CD4-positive, alpha-beta T cell treated with Interleukin-6 at 100 ng/mL for 8 hours (primary cell): ENCODE data around the gene SNURF.
"Not testable (repeated sequence)": the region's sequence is repeated elsewhere in the genome, so short reads cannot be mapped to it uniquely, and the experiment has no call there.

Experiments
- DNase-seq: peaks from one replicate; pipeline ENCODE4 v3.0.0-alpha.2; 2020; ENCODE audit warnings: mixed read lengths, low spot score

Gene SNURF

GRCh38 chr15:24954783-24955530 lies at the start of gene SNURF, which contains the start of gene SNRPN:
Gene SNURF (plus strand): TSS chr15:24954987. CDS start chr15:24955049, 62 bp downstream.
Gene SNRPN (plus strand): TSS chr15:24954987. CDS start chr15:24974454, 19,467 bp downstream.
- peak; percentile 64 for DNase-seq

GRCh38 chr15:24916305-24917009 lies 38.3 kb upstream of the SNURF start:
- no peak for DNase-seq

GRCh38 chr15:24917431-24917830 lies 37.4 kb upstream of the SNURF start:
- no peak for DNase-seq

GRCh38 chr15:24919446-24919845 lies 35.3 kb upstream of the SNURF start:
- DNase-seq: no peak

- DNase-seq: not testable (repeated sequence)
Observed at GRCh38 chr15:24922781-24923180, 32.0 kb upstream of the SNURF start.

GRCh38 chr15:24924153-24924552 lies 30.6 kb upstream of the SNURF start:
- DNase-seq: no peak

- DNase-seq: no peak
Observed at GRCh38 chr15:24924621-24925020, 30.2 kb upstream of the SNURF start.

- not testable (repeated sequence) for DNase-seq
Observed at GRCh38 chr15:24931874-24932732, 22.7 kb upstream of the SNURF start.

GRCh38 chr15:24933716-24934115 lies 21.1 kb upstream of the SNURF start:
- DNase-seq: no peak

- not testable (repeated sequence) for DNase-seq
Observed at GRCh38 chr15:24938224-24938623, 16.6 kb upstream of the SNURF start.

- no peak for DNase-seq
Observed at GRCh38 chr15:24940236-24940635, 14.6 kb upstream of the SNURF start.

- DNase-seq: no peak
Observed at GRCh38 chr15:24943361-24943760, 11.4 kb upstream of the SNURF start.

GRCh38 chr15:24944954-24945353 lies 9.8 kb upstream of the SNURF start:
- DNase-seq: no peak

- no peak for DNase-seq
Observed at GRCh38 chr15:24945711-24946110, 9.1 kb upstream of the SNURF start.

GRCh38 chr15:24948495-24948894 lies 6.3 kb upstream of the SNURF start:
- no peak for DNase-seq

GRCh38 chr15:24955531-24955921 lies 739 bp downstream of the SNURF start:
- no peak for DNase-seq

GRCh38 chr15:24956111-24956838 lies 1.5 kb downstream of the SNURF start:
- peak; percentile 83 for DNase-seq

GRCh38 chr15:24957691-24958090 lies 2.9 kb downstream of the SNURF start:
- DNase-seq: no peak

- no peak for DNase-seq
Observed at GRCh38 chr15:24961967-24962366, 7.2 kb downstream of the SNURF start.

GRCh38 chr15:24962880-24963279 lies 8.1 kb downstream of the SNURF start:
- DNase-seq: no peak

- no peak for DNase-seq
Observed at GRCh38 chr15:24966364-24967103, 11.7 kb downstream of the SNURF start.
